ENCODE measurements around the gene NR0B2.

DNA sequence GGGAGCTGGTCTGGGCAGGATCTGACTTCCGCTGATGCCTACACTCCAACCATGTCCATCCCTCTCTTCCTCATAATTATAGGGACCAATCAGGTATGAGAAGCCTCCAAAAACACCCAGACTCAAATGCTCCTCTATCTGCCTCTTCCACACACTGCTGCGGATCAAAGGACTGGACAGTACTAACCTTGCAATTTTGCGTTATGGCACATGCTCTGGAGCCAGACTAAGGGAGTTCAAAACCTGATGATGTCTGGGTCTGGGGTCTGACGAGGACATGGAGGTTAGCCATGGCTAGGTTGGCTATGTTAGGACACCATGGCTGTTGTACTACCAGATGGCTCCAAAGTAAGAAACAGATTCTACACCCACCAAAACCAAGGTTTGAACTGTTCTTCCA, 34.0 kb downstream of the NR0B2 start:
- TF ChIP-seq, protein P1, sequence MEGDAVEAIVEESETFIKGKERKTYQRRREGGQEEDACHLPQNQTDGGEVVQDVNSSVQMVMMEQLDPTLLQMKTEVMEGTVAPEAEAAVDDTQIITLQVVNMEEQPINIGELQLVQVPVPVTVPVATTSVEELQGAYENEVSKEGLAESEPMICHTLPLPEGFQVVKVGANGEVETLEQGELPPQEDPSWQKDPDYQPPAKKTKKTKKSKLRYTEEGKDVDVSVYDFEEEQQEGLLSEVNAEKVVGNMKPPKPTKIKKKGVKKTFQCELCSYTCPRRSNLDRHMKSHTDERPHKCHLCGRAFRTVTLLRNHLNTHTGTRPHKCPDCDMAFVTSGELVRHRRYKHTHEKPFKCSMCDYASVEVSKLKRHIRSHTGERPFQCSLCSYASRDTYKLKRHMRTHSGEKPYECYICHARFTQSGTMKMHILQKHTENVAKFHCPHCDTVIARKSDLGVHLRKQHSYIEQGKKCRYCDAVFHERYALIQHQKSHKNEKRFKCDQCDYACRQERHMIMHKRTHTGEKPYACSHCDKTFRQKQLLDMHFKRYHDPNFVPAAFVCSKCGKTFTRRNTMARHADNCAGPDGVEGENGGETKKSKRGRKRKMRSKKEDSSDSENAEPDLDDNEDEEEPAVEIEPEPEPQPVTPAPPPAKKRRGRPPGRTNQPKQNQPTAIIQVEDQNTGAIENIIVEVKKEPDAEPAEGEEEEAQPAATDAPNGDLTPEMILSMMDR (IDR thresholded peaks at IDR 0.05; ENCODE audit: low read depth, low read length, poor library complexity, severe bottlenecking): no peak
- TF ChIP-seq EZH2phosphoT487 (IDR thresholded peaks at IDR 0.05; ENCODE audit: borderline replicate concordance, low read length): no peak

All from DOHH2 (cell line).